B cell (primary cell): ENCODE measurements around the gene USF1. TPM values are rescaled to one million over a fixed set of nuclear protein-coding genes. Genes with fewer than 3 reads are reported as not detected.

Experiments
- ATAC-seq: fragments of 200-7000 bp; cut with Tn5 transposase; one replicate; pipeline ENCODE4 v1.10.0; 2021; ENCODE audit warnings: low read depth, mild to moderate bottlenecking, moderate number of reproducible peaks, moderate library complexity
- CTCF ChIA-PET: fragments of 350-600 bp; sonication (Branson Sonifier 250); formaldehyde crosslinking; loops from one replicate; lab custom pipeline; 2021; ENCODE audit warnings: antibody characterized with exemption, inconsistent platforms; lab: Charles Lee
- POLR2A ChIA-PET: fragments of 350-600 bp; sonication (Branson Sonifier 250); formaldehyde crosslinking; loops from one replicate; lab custom pipeline; 2021; ENCODE audit warnings: antibody characterized with exemption; lab: Charles Lee
- DNase-seq: peaks from one replicate; pipeline ENCODE4 v3.0.0; 2013
- H2AFZ ChIP-seq: 2 replicates; pipeline ENCODE4 v1.6.1; 2012; ENCODE audit warnings: mild to moderate bottlenecking, low read depth, low read length; ENCODE audit not compliant: insufficient read depth, poor library complexity, severe bottlenecking
- H3K27ac ChIP-seq, 2 donors: 1 replicate in 1 of 2; 2 replicates in 1 of 2; pipeline ENCODE4 v1.5.1; 2012 to 2013; ENCODE audit warnings: low read length in 2 of 2, mild to moderate bottlenecking in 2 of 2, moderate library complexity in 1 of 2
- H3K27me3 ChIP-seq, 4 experiments: fragments of 200-600 bp in 1 of 4; sonication (generic) in 1 of 4; replicated peaks in 1 of 4; 1 replicate in 2 of 4; 2 replicates in 2 of 4; pipeline versions ENCODE4 v1.6.1 to v1.7.0; 2013 to 2016; ENCODE audit warnings: low read length in 3 of 4, mild to moderate bottlenecking in 2 of 4, mixed read lengths in 1 of 4, moderate library complexity in 1 of 4; ENCODE audit not compliant: insufficient read depth in 4 of 4, control insufficient read depth in 3 of 4; ENCODE audit errors: control extremely low read depth in 1 of 4
- H3K36me3 ChIP-seq, 2 experiments: replicated peaks in 1 of 2; 1 replicate in 1 of 2; 2 replicates in 1 of 2; pipeline versions ENCODE4 v1.6.1 to v1.7.1; 2013; ENCODE audit warnings: low read length in 1 of 2; ENCODE audit not compliant: insufficient read depth in 2 of 2, control insufficient read depth in 1 of 2; ENCODE audit errors: control extremely low read depth in 1 of 2, extremely low read depth in 1 of 2
- H3K4me1 ChIP-seq, 2 donors: fragments of 200-600 bp in 1 of 2; sonication (generic) in 1 of 2; 1 replicate in 1 of 2; 2 replicates in 1 of 2; pipeline versions ENCODE4 v1.5.1 to v1.6.1; 2013 to 2017; ENCODE audit warnings: low read length in 2 of 2; ENCODE audit not compliant: control insufficient read depth in 2 of 2, insufficient read depth in 2 of 2
- H3K4me2 ChIP-seq: replicated peaks from 2 replicates; pipeline ENCODE3; 2012; ENCODE audit warnings: mild to moderate bottlenecking, low read depth, low read length; ENCODE audit not compliant: poor library complexity, severe bottlenecking
- H3K4me3 ChIP-seq, 5 experiments: fragments of 200-600 bp in 1 of 5; sonication (generic) in 1 of 5; 1 replicate in 3 of 5; 2 replicates in 2 of 5; pipeline versions ENCODE4 v1.5.1 to v1.7.0; 2011 to 2016; ENCODE audit warnings: low read length in 4 of 5, mild to moderate bottlenecking in 4 of 5, low read depth in 2 of 5, control low read depth in 1 of 5, moderate library complexity in 1 of 5; ENCODE audit not compliant: insufficient read depth in 1 of 5; ENCODE audit errors: control extremely low read depth in 1 of 5, extremely low read depth in 1 of 5
- H3K79me2 ChIP-seq: fragments of 200-600 bp; sonication (generic); one replicate; pipeline ENCODE4 v1.6.0; 2016; ENCODE audit warnings: low read length; ENCODE audit not compliant: control insufficient read depth, insufficient read depth
- H3K9ac ChIP-seq: fragments of 200-600 bp; sonication (generic); 2 replicates; pipeline ENCODE4 v1.6.1; 2017; ENCODE audit warnings: mild to moderate bottlenecking, low read length, moderate library complexity
- H3K9me3 ChIP-seq, 3 donors: one replicate each; pipeline versions ENCODE4 v1.6.1 to v1.7.1; 2013; ENCODE audit warnings: low read length in 2 of 3; ENCODE audit not compliant: control insufficient read depth in 2 of 3, insufficient read depth in 1 of 3; ENCODE audit errors: control extremely low read depth in 1 of 3
- H4K20me1 ChIP-seq: 2 replicates; pipeline ENCODE4 v1.6.0; 2012; ENCODE audit warnings: mild to moderate bottlenecking, low read length; ENCODE audit not compliant: insufficient read depth, control insufficient read depth, poor library complexity, severe bottlenecking
- H3K27ac Mint-ChIP-seq: one replicate; pipeline ENCODE4 v1.8.0; 2021; ENCODE audit warnings: mixed read lengths
- H3K27me3 Mint-ChIP-seq: one replicate; pipeline ENCODE4 v1.8.0; 2021; ENCODE audit warnings: mixed read lengths
- H3K4me1 Mint-ChIP-seq: one replicate; pipeline ENCODE4 v1.8.0; 2021; ENCODE audit warnings: mixed read lengths
- H3K4me3 Mint-ChIP-seq: one replicate; pipeline ENCODE4 v1.8.0; 2021; ENCODE audit warnings: mixed read lengths
- H3K9me3 Mint-ChIP-seq: one replicate; pipeline ENCODE4 v1.8.0; 2022; ENCODE audit warnings: mixed read lengths; ENCODE audit not compliant: insufficient read depth
- EZH2 ChIP-seq: IDR thresholded peaks from 2 replicates; pipeline ENCODE4 v1.6.1; 2012; ENCODE audit warnings: borderline replicate concordance, low read depth, mild to moderate bottlenecking, moderate library complexity, low read length; ENCODE audit not compliant: insufficient read depth, poor library complexity, severe bottlenecking
- WGBS: methylation state at CpG from one replicate; pipeline ENCODE4 v1.1.5; 2013; ENCODE audit warnings: missing lambda C conversion rate; ENCODE audit not compliant: insufficient coverage; 5-methylcytosine and 5-hydroxymethylcytosine counted together
- intact Hi-C: fragments of 100-400 bp; cut with micrococcal nuclease; formaldehyde crosslinking; loops from one replicate; pipeline ENCODE4 v1.10.0; 2022
- polyA plus RNA-seq: library from polyadenylated mRNA; depleted of rRNA; stranded (reverse); fragments of >200 nt; gene quantifications from 2 replicates; pipeline ENCODE4 v1.2.3, GENCODE V29; 2012
- total RNA-seq, 2 donors: library from RNA; stranded (reverse); fragments of 120-200 nt in 1 of 2; gene quantifications; 1 replicate in 1 of 2; 2 replicates in 1 of 2; pipeline versions ENCODE4 v1.2.3 to v1.2.4, GENCODE V29; 2013 to 2022
- TF ChIP-seq, protein P1 (sequence below): fragments of 200-600 bp; IDR thresholded peaks from one replicate; pipeline ENCODE4 v1.8.0; 2022; ENCODE audit warnings: antibody characterized with exemption, mild to moderate bottlenecking

Gene USF1
- total and polyA plus RNA-seq, 2 donors (not counting 1 experiment from before 2014, with no cell fraction given) = 192 to 249 TPM

DNA sequence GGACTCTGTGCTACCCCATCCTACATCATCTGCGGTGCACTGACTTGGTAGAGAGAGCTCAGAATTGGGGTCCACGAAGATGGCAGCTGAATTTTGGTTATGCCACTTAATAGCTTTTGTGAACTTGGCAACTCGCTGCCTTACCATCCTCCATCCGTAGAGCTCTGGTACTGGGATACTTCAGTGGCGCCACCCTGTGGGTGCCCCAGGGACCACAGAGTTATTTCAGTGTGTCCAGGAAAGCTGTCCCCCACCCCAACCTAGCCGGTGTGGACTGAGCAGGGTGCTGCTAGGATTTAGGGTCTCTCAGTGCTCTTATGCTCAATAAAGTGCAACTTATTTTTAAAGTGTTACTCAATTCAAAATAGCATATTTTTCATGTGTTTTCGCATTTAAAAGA, 9.0 kb upstream of the USF1 start:
- 76% methylated on average over 4 of the region's 7 CpGs for WGBS
- H3K9me3 Mint-ChIP-seq = no peaks in the 10 kb centered on the region
- ATAC-seq (no peak), DNase-seq (no peak)
- TF ChIP-seq, protein P1, sequence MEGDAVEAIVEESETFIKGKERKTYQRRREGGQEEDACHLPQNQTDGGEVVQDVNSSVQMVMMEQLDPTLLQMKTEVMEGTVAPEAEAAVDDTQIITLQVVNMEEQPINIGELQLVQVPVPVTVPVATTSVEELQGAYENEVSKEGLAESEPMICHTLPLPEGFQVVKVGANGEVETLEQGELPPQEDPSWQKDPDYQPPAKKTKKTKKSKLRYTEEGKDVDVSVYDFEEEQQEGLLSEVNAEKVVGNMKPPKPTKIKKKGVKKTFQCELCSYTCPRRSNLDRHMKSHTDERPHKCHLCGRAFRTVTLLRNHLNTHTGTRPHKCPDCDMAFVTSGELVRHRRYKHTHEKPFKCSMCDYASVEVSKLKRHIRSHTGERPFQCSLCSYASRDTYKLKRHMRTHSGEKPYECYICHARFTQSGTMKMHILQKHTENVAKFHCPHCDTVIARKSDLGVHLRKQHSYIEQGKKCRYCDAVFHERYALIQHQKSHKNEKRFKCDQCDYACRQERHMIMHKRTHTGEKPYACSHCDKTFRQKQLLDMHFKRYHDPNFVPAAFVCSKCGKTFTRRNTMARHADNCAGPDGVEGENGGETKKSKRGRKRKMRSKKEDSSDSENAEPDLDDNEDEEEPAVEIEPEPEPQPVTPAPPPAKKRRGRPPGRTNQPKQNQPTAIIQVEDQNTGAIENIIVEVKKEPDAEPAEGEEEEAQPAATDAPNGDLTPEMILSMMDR = no peak
- no peak for TF ChIP-seq EZH2
- no peak overlapping the region for H3K9ac ChIP-seq
- H3K27me3 ChIP-seq = no peaks in the 10 kb centered on the region
- peaks cover 2 to 79% of the 10 kb centered on the region in 2 experiments for H3K36me3 ChIP-seq
- H3K27ac ChIP-seq = no peak overlapping the region
- no peak overlapping the region for H3K4me3 ChIP-seq
- H3K4me3 Mint-ChIP-seq = no peak overlapping the region
- peak overlapping the region; percentile 20 for H3K27ac Mint-ChIP-seq
- no peaks in the 10 kb centered on the region for H3K9me3 ChIP-seq
- peaks cover 19% of the 10 kb centered on the region for H3K4me1 Mint-ChIP-seq
- ChIA-PET POLR2A (no interaction called here), CTCF (interaction anchor here (0.6 to 2.3 kb wide), 7 partner anchors 8 to 730 kb away, joined by 3 to 10 read pairs (median 3); partner anchors contain the start of gene USF1)
- H3K79me2 ChIP-seq = peaks cover 82% of the 10 kb centered on the region
- H3K27me3 Mint-ChIP-seq = no peaks in the 10 kb centered on the region
- peaks cover 0 to 5% of the 10 kb centered on the region in 2 donors for H3K4me1 ChIP-seq
- no peak overlapping the region for H2AFZ ChIP-seq
- intact Hi-C loops = no loop called here
- no peak overlapping the region for H3K4me2 ChIP-seq
- H4K20me1 ChIP-seq = peaks cover 62% of the 10 kb centered on the region

DNA sequence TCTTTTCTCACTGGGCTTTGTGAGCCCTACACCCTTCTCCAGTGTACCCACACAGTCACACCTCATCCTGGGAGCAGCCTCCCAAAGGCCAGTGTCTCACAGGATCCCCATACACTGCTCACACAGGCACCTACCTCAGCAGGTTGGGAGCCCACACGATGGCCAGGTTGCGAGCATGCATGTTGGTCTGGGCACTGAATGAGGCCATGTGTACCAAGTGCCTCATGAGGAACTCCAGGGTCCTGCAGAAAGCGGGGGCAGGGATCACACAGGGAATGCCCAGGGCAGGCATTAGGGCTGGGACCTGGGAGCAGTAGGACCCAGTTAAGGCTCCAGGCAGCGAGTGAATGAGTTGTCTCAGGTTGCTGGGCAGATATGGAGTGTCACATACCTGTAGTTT, 8.5 kb upstream of the USF1 start:
- Histone ChIP-seq H4K20me1 (peaks cover 56% of the 10 kb centered on the region), H3K4me3 (no peak overlapping the region), H2AFZ (no peak overlapping the region), H3K9ac (no peak overlapping the region), H3K4me1 (peaks cover 0 to 3% of the 10 kb centered on the region in 2 donors), H3K27ac (no peak overlapping the region), H3K36me3 (peaks cover 3 to 79% of the 10 kb centered on the region in 2 experiments), H3K9me3 (no peaks in the 10 kb centered on the region), H3K4me2 (no peak overlapping the region), H3K27me3 (no peaks in the 10 kb centered on the region), H3K79me2 (peaks cover 76% of the 10 kb centered on the region)
- Mint-ChIP-seq H3K4me3 (no peak overlapping the region), H3K4me1 (peaks cover 14% of the 10 kb centered on the region), H3K9me3 (no peaks in the 10 kb centered on the region), H3K27ac (peak overlapping the region; percentile 53), H3K27me3 (no peaks in the 10 kb centered on the region)
- CTCF ChIA-PET = interaction anchor here (0.8 to 2.3 kb wide), 5 partner anchors 8 to 57 kb away, joined by 3 to 10 read pairs (median 4); partner anchors contain the start of gene USF1
- TF ChIP-seq, protein P1 = no peak
- TF ChIP-seq EZH2 = no peak
- 98% methylated on average over 4 of the region's 4 CpGs for WGBS
- POLR2A ChIA-PET = no interaction called here
- ATAC-seq (no peak), DNase-seq (no peak)
- intact Hi-C loops = no loop called here
